HEK293T (cell line): Measurements from ENCODE around the gene GNAL.

Experiments
- CTCF ChIA-PET: fragments of 350-600 bp; formaldehyde crosslinking; extraction: SDS; loops from one replicate; lab custom pipeline; 2021; ENCODE audit warnings: antibody characterized with exemption, inconsistent platforms; lab: Yijun Ruan, JAX
- POLR2A ChIA-PET: fragments of 350-600 bp; formaldehyde crosslinking; extraction: SDS; loops from one replicate; lab custom pipeline; 2020; ENCODE audit warnings: antibody characterized with exemption, inconsistent platforms; lab: Yijun Ruan, JAX
- DNase-seq: peaks from one replicate; pipeline ENCODE4 v3.0.0; 2012; ENCODE audit warnings: mixed read lengths; ENCODE audit errors: extremely low spot score
- ARNT ChIP-seq: fragments of 450-650 bp; IDR thresholded peaks from 2 replicates; pipeline ENCODE4 v1.6.1; 2017; ENCODE audit warnings: mild to moderate bottlenecking
- BHLHE40 ChIP-seq: fragments of 450-650 bp; IDR thresholded peaks from 2 replicates; pipeline ENCODE4 v1.6.1; 2016; ENCODE audit warnings: mild to moderate bottlenecking, moderate library complexity, borderline replicate concordance
- CTBP1 ChIP-seq: fragments of 450-650 bp; IDR thresholded peaks from 2 replicates; pipeline ENCODE4 v1.6.1; 2016; ENCODE audit warnings: borderline replicate concordance
- ELF4 ChIP-seq: fragments of 450-650 bp; IDR thresholded peaks from 2 replicates; pipeline ENCODE4 v1.6.1; 2017; ENCODE audit warnings: antibody characterized with exemption
- FOXA1 ChIP-seq: fragments of 450-650 bp; IDR thresholded peaks from 2 replicates; pipeline ENCODE4 v1.6.1; 2016; ENCODE audit warnings: mild to moderate bottlenecking
- FOXK2 ChIP-seq: fragments of 450-650 bp; IDR thresholded peaks from 2 replicates; pipeline ENCODE4 v1.6.1; 2016; ENCODE audit warnings: mild to moderate bottlenecking
- FOXM1 ChIP-seq: fragments of 450-650 bp; IDR thresholded peaks from 2 replicates; pipeline ENCODE4 v1.6.1; 2017; ENCODE audit warnings: mild to moderate bottlenecking, borderline replicate concordance
- HDGF ChIP-seq: fragments of 450-650 bp; IDR thresholded peaks from 2 replicates; pipeline ENCODE4 v1.6.1; 2017; ENCODE audit warnings: antibody characterized with exemption, borderline replicate concordance
- L3MBTL2 ChIP-seq: fragments of 450-650 bp; conservative IDR thresholded peaks from 2 replicates; pipeline ENCODE4 v1.6.1; 2016; ENCODE audit warnings: mild to moderate bottlenecking
- LEF1 ChIP-seq: fragments of 450-650 bp; IDR thresholded peaks from 2 replicates; pipeline ENCODE4 v1.6.1; 2017; ENCODE audit warnings: mild to moderate bottlenecking, borderline replicate concordance
- NFRKB ChIP-seq: fragments of 450-650 bp; IDR thresholded peaks from 2 replicates; pipeline ENCODE4 v1.6.1; 2016; ENCODE audit warnings: mild to moderate bottlenecking, moderate library complexity
- PKNOX1 ChIP-seq: fragments of 450-650 bp; IDR thresholded peaks from 2 replicates; pipeline ENCODE4 v1.6.1; 2016
- SP1 ChIP-seq: fragments of 450-650 bp; IDR thresholded peaks from 2 replicates; pipeline ENCODE4 v1.6.1; 2017
- SUZ12 ChIP-seq: fragments of 450-650 bp; IDR thresholded peaks from 2 replicates; pipeline ENCODE4 v1.6.1; 2016; ENCODE audit warnings: mild to moderate bottlenecking
- TARDBP ChIP-seq: fragments of 450-650 bp; IDR thresholded peaks from 2 replicates; pipeline ENCODE4 v1.6.1; 2016
- ZNF384 ChIP-seq: fragments of 450-650 bp; IDR thresholded peaks from 2 replicates; pipeline ENCODE4 v1.6.1; 2016

Gene GNAL

GRCh38 chr18:11669271-11669947 lies 19.7 kb upstream of the GNAL start:
- no peak for TF ChIP-seq HDGF
- no peak for TF ChIP-seq ARNT
- no peak for TF ChIP-seq FOXK2
- TF ChIP-seq ZNF384: no peak
- no peak for TF ChIP-seq NFRKB
- TF ChIP-seq L3MBTL2: no peak
- no peak for TF ChIP-seq ELF4
- no peak for TF ChIP-seq PKNOX1
- TF ChIP-seq LEF1: no peak
- TF ChIP-seq BHLHE40: no peak
- ChIA-PET CTCF (interaction anchor here (0.6 kb wide), 1 partner anchor 10 kb away, joined by 3 read pairs; no protein-coding TSS in a partner anchor), POLR2A (no interaction called here)
- no peak for DNase-seq

GRCh38 chr18:11669948-11670275 lies 19.2 kb upstream of the GNAL start:
- DNase-seq: no peak
- CTCF ChIA-PET: no interaction called here
- TF ChIP-seq FOXK2 (no peak), ARNT (no peak), TARDBP (no peak), BHLHE40 (no peak), LEF1 (no peak), HDGF (no peak), FOXA1 (no peak), SUZ12 (no peak), FOXM1 (no peak), ELF4 (no peak), ZNF384 (no peak), L3MBTL2 (no peak), SP1 (no peak), NFRKB (no peak), PKNOX1 (no peak), CTBP1 (no peak)
- POLR2A ChIA-PET: no interaction called here

- CTCF ChIA-PET: interaction anchor here (0.7 kb wide), 1 partner anchor 64 kb away, joined by 3 read pairs; no protein-coding TSS in a partner anchor
- DNase-seq: no peak
- TF ChIP-seq TARDBP (no peak), SUZ12 (no peak), CTBP1 (no peak), SP1 (no peak)
- POLR2A ChIA-PET: no interaction called here
These were observed 17.9 kb upstream of the GNAL start for GRCh38 chr18:11671156-11671555.

- TF ChIP-seq FOXA1 (no peak), L3MBTL2 (no peak), NFRKB (no peak), ZNF384 (no peak), TARDBP (no peak), BHLHE40 (no peak), CTBP1 (no peak), FOXK2 (no peak), HDGF (no peak), LEF1 (no peak), ARNT (no peak), SP1 (no peak), ELF4 (no peak), FOXM1 (no peak), SUZ12 (no peak)
- DNase-seq: no peak
- CTCF ChIA-PET: no interaction called here
- POLR2A ChIA-PET: no interaction called here
These were observed 16.9 kb upstream of the GNAL start for GRCh38 chr18:11672198-11672597.

GRCh38 chr18:11672846-11673454 lies 16.1 kb upstream of the GNAL start:
- no peak for TF ChIP-seq NFRKB
- POLR2A ChIA-PET: no interaction called here
- CTCF ChIA-PET: no interaction called here
- no peak for DNase-seq

- ChIA-PET POLR2A (interaction anchor here (1.0 kb wide), 1 partner anchor 13 kb away, joined by 3 read pairs; no protein-coding TSS in a partner anchor), CTCF (no interaction called here)
These were observed 15.5 kb upstream of the GNAL start for GRCh38 chr18:11673560-11673959.

More at GRCh38 chr18:11673560-11673959, 15.5 kb upstream of the GNAL start:
- no peak for DNase-seq
- no peak for TF ChIP-seq BHLHE40
- no peak for TF ChIP-seq SP1
- TF ChIP-seq LEF1: no peak
- TF ChIP-seq L3MBTL2: no peak
- TF ChIP-seq SUZ12: no peak
- no peak for TF ChIP-seq CTBP1
- no peak for TF ChIP-seq ARNT
- TF ChIP-seq ELF4: no peak
- TF ChIP-seq ZNF384: no peak
- TF ChIP-seq HDGF: no peak
- TF ChIP-seq NFRKB: no peak
- TF ChIP-seq FOXA1: no peak
- TF ChIP-seq FOXK2: no peak
- no peak for TF ChIP-seq TARDBP
